IMR-90 (cell line): Measurements from ENCODE around the gene MAZ. TPM values are rescaled to one million over a fixed set of nuclear protein-coding genes. Genes with fewer than 3 reads are reported as not detected.
A peak's percentile ranks its signal among the peaks of the same experiment; 100 is the strongest.

Experiments
- ATAC-seq: fragments of 200-7000 bp; cut with Tn5 transposase; 2 replicates; pipeline ENCODE4 v1.9.1; 2020; ENCODE audit warnings: low read depth, mild to moderate bottlenecking, moderate library complexity
- BruUV-seq: library from RNA; stranded (reverse); fragments of 400-500 nt; replicated peaks from 2 replicates; lab custom pipeline; 2021; lab: Mats Ljungman, UMichigan
- CTCF ChIA-PET: fragments of 300-600 bp; formaldehyde crosslinking; extraction: SDS; loops from one replicate; lab custom pipeline; 2021; ENCODE audit warnings: antibody characterized with exemption; lab: Yijun Ruan, JAX
- POLR2A ChIA-PET: fragments of 300-600 bp; sonication (Branson Sonifier 250); formaldehyde crosslinking; loops from one replicate; lab custom pipeline; 2022; ENCODE audit warnings: antibody characterized with exemption; ENCODE audit not compliant: unreplicated experiment; lab: Charles Lee
- DNase-seq: peaks from one replicate; pipeline ENCODE4 v3.0.0; 2013
- H2AFZ ChIP-seq: replicated peaks from 2 replicates; pipeline ENCODE3; 2013; ENCODE audit warnings: low read length, mild to moderate bottlenecking; ENCODE audit not compliant: poor library complexity
- H2AK5ac ChIP-seq: 2 replicates; pipeline ENCODE4 v1.6.1; 2013; ENCODE audit warnings: low read depth, low read length, inconsistent platforms
- H2AK9ac ChIP-seq: replicated peaks from 2 replicates; pipeline ENCODE3; 2013; ENCODE audit warnings: mild to moderate bottlenecking, low read depth, low read length, moderate library complexity; ENCODE audit not compliant: poor library complexity
- H2BK120ac ChIP-seq: 2 replicates; pipeline ENCODE4 v1.6.1; 2013; ENCODE audit warnings: low read depth, low read length, inconsistent platforms
- H2BK15ac ChIP-seq: 3 replicates; pipeline ENCODE4 v1.6.1; 2013; ENCODE audit warnings: low read depth, low read length, inconsistent platforms
- H2BK20ac ChIP-seq: 2 replicates; pipeline ENCODE4 v1.6.1; 2013; ENCODE audit warnings: low read depth, mild to moderate bottlenecking, inconsistent platforms, low read length, moderate library complexity
- H2BK5ac ChIP-seq: 2 replicates; pipeline ENCODE4 v1.6.1; 2013; ENCODE audit warnings: mild to moderate bottlenecking, low read depth, low read length, inconsistent platforms; ENCODE audit not compliant: poor library complexity, severe bottlenecking
- H3K14ac ChIP-seq: replicated peaks from 2 replicates; pipeline ENCODE4 v1.6.1; 2013; ENCODE audit warnings: low read depth, low read length, inconsistent platforms
- H3K18ac ChIP-seq: 2 replicates; pipeline ENCODE4 v1.6.1; 2013; ENCODE audit warnings: low read depth, low read length, control low read depth
- H3K23ac ChIP-seq: 2 replicates; pipeline ENCODE4 v1.6.1; 2013; ENCODE audit warnings: low read depth, low read length, inconsistent platforms
- H3K27ac ChIP-seq: 2 replicates; pipeline ENCODE4 v1.5.1; 2013; ENCODE audit warnings: mild to moderate bottlenecking, control low read depth, low read length; ENCODE audit not compliant: insufficient read depth
- H3K27me3 ChIP-seq: 2 replicates; pipeline ENCODE4 v1.6.1; 2013; ENCODE audit warnings: low read length; ENCODE audit not compliant: control insufficient read depth, insufficient read depth
- H3K36me3 ChIP-seq: 2 replicates; pipeline ENCODE4 v1.6.1; 2013; ENCODE audit warnings: low read length, mixed read lengths; ENCODE audit not compliant: control insufficient read depth, insufficient read depth
- H3K4ac ChIP-seq: 2 replicates; pipeline ENCODE4 v1.6.1; 2013; ENCODE audit warnings: low read depth, low read length, inconsistent platforms
- H3K4me1 ChIP-seq: 2 replicates; pipeline ENCODE4 v1.6.1; 2013; ENCODE audit warnings: low read length, mixed read lengths; ENCODE audit not compliant: control insufficient read depth, insufficient read depth
- H3K4me2 ChIP-seq: 2 replicates; pipeline ENCODE4 v1.6.1; 2013; ENCODE audit warnings: low read depth, mild to moderate bottlenecking, control low read depth, low read length, moderate library complexity
- H3K4me3 ChIP-seq: 2 replicates; pipeline ENCODE4 v1.5.1; 2013; ENCODE audit warnings: low read depth, mild to moderate bottlenecking, control low read depth, low read length, moderate library complexity; ENCODE audit not compliant: insufficient read depth
- H3K56ac ChIP-seq: 2 replicates; pipeline ENCODE4 v1.6.1; 2013; ENCODE audit warnings: low read length, inconsistent platforms; ENCODE audit not compliant: insufficient read depth; ENCODE audit errors: extremely low read depth
- H3K79me1 ChIP-seq, 2 experiments: 2 replicates each; pipeline ENCODE4 v1.6.1; 2013; ENCODE audit warnings: low read length in 2 of 2, inconsistent platforms in 1 of 2, low read depth in 1 of 2
- H3K9ac ChIP-seq: 2 replicates; pipeline ENCODE4 v1.6.1; 2013; ENCODE audit warnings: low read depth, low read length, control low read depth
- H3K9me1 ChIP-seq: 2 replicates; pipeline ENCODE4 v1.6.1; 2013; ENCODE audit warnings: low read length, inconsistent platforms; ENCODE audit not compliant: insufficient read depth
- H3K9me3 ChIP-seq: 2 replicates; pipeline ENCODE4 v1.6.1; 2013; ENCODE audit warnings: low read length; ENCODE audit not compliant: control insufficient read depth, insufficient read depth
- H4K20me1 ChIP-seq: 2 replicates; pipeline ENCODE4 v1.6.1; 2013; ENCODE audit warnings: low read length, inconsistent platforms; ENCODE audit not compliant: insufficient read depth
- H4K5ac ChIP-seq: 2 replicates; pipeline ENCODE4 v1.6.1; 2013; ENCODE audit warnings: mild to moderate bottlenecking, low read depth, low read length, control low read depth
- H4K8ac ChIP-seq, 2 experiments: 2 replicates each; pipeline ENCODE4 v1.6.1; 2013; ENCODE audit warnings: low read depth in 2 of 2, low read length in 2 of 2, control low read depth in 1 of 2, inconsistent platforms in 1 of 2
- H4K91ac ChIP-seq: 2 replicates; pipeline ENCODE4 v1.6.1; 2013; ENCODE audit warnings: low read depth, low read length, inconsistent platforms; ENCODE audit not compliant: insufficient read depth
- BHLHE40 ChIP-seq: fragments of 150-350 bp; IDR thresholded peaks from 2 replicates; pipeline ENCODE4 v1.6.1; 2016; ENCODE audit warnings: mild to moderate bottlenecking, low read depth, low read length
- CHD1 ChIP-seq: IDR thresholded peaks from 2 replicates; pipeline ENCODE4 v1.6.1; 2012; ENCODE audit warnings: low read depth, low read length, improper control_type of control experiment
- FOS ChIP-seq: fragments of 150-350 bp; IDR thresholded peaks from 2 replicates; pipeline ENCODE4 v1.6.1; 2016; ENCODE audit warnings: low read depth, low read length
- MAFK ChIP-seq: IDR thresholded peaks from 2 replicates; pipeline ENCODE4 v1.6.1; 2012; ENCODE audit warnings: low read depth, low read length, improper control_type of control experiment
- MAZ ChIP-seq: IDR thresholded peaks from 2 replicates; pipeline ENCODE4 v1.6.1; 2012; ENCODE audit warnings: low read depth, mild to moderate bottlenecking, low read length, improper control_type of control experiment, moderate library complexity, borderline replicate concordance
- MXI1 ChIP-seq: IDR thresholded peaks from 2 replicates; pipeline ENCODE4 v1.6.1; 2012; ENCODE audit warnings: low read depth, mild to moderate bottlenecking, low read length, moderate library complexity, borderline replicate concordance
- NFE2L2 ChIP-seq: fragments of 150-350 bp; IDR thresholded peaks from 2 replicates; pipeline ENCODE4 v1.6.1; 2016; ENCODE audit warnings: low read depth, mild to moderate bottlenecking, low read length
- POLR2A ChIP-seq: IDR thresholded peaks from 2 replicates; pipeline ENCODE4 v1.6.1; 2012; ENCODE audit warnings: mild to moderate bottlenecking, low read depth, low read length
- RAD21 ChIP-seq: IDR thresholded peaks from 2 replicates; pipeline ENCODE4 v1.6.1; 2012; ENCODE audit warnings: low read length, improper control_type of control experiment
- RCOR1 ChIP-seq: IDR thresholded peaks from 2 replicates; pipeline ENCODE4 v1.6.1; 2012; ENCODE audit warnings: mild to moderate bottlenecking, low read length, improper control_type of control experiment; ENCODE audit not compliant: insufficient replicate concordance
- RFX5 ChIP-seq: IDR thresholded peaks from 2 replicates; pipeline ENCODE4 v1.8.0; 2012; ENCODE audit warnings: low read depth, mild to moderate bottlenecking, low read length, moderate library complexity
- SMC3 ChIP-seq: fragments of 150-350 bp; IDR thresholded peaks from 2 replicates; pipeline ENCODE4 v1.6.1; 2016; ENCODE audit warnings: low read depth, mild to moderate bottlenecking, antibody characterized with exemption, low read length, moderate library complexity
- WGBS, 2 experiments: methylation state at CpG; one replicate each; pipeline versions ENCODE4 v1.1.5 to v1.1.7; 2013; ENCODE audit warnings: missing lambda C conversion rate in 2 of 2; ENCODE audit not compliant: insufficient read length in 1 of 2; ENCODE audit errors: extremely low coverage in 2 of 2; 5-methylcytosine and 5-hydroxymethylcytosine counted together
- dilution Hi-C: fragments of 300-500 bp; cut with HindIII; formaldehyde crosslinking; loops from one replicate; pipeline ENCODE4 v1.14.3; 2018; ENCODE audit warnings: low sequenced_read_pairs; ENCODE audit not compliant: unreplicated experiment
- in situ Hi-C: fragments of 300-500 bp; cut with MboI; formaldehyde crosslinking; loops from 3 replicates; pipeline ENCODE4 v1.14.3; 2019; ENCODE audit warnings: low sequenced_read_pairs, inconsistent platforms, mixed read lengths
- intact Hi-C: fragments of 100-400 bp; cut with micrococcal nuclease; formaldehyde crosslinking; loops from 2 replicates; pipeline ENCODE4 v1.10.0; 2022
- polyA plus RNA-seq, 3 experiments: library from polyadenylated mRNA; depleted of rRNA; stranded (reverse); fragments of >200 nt; gene quantifications; 2 replicates each; pipeline ENCODE4 v1.2.3, GENCODE V29; 2012; ENCODE audit warnings: low replicate concordance in 1 of 3
- total RNA-seq: library from RNA; depleted of rRNA; stranded (reverse); fragments of >200 nt; gene quantifications from 2 replicates; pipeline ENCODE4 v1.2.3, GENCODE V29; 2012
- TF ChIP-seq, protein P1 (sequence below): fragments of 150-350 bp; IDR thresholded peaks from 2 replicates; pipeline ENCODE4 v1.6.1; 2016; ENCODE audit warnings: low read depth, mild to moderate bottlenecking, low read length, moderate library complexity, borderline replicate concordance
- TF ChIP-seq, protein P2 (sequence below): fragments of 150-350 bp; IDR thresholded peaks from 2 replicates; pipeline ENCODE4 v1.6.1; 2017; ENCODE audit warnings: mild to moderate bottlenecking, antibody characterized with exemption, low read length, low read depth

The MAZ gene
- total and polyA plus RNA-seq, 2 of the 4 experiments (the other 2 are of a cell fraction), result 113 to 138 TPM

DNA sequence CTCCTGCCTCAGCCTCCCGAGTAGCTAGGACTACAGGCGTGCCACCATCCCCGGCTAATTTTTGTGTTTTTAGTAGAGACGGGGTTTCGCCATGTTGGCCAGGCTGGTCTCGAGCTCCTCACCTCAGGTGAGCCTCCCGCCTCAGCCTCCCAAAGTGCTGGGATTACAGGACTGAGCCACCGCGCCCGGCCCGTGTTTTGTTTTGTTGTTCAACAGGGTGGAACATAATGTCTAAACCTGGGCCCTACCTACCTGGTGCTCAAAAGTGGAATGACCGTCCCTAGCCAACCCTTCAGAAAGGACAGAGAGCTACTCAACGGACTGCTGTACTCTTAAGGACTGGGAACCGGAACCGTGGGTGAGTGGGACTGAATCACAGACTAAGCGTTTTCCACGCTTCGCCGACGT, 16.6 kb upstream of the MAZ start:
- peak overlapping the region; percentile 78 for H3K9ac ChIP-seq
- peak overlapping the region; percentile 78 for H2BK120ac ChIP-seq
- H3K27ac ChIP-seq, result peak overlapping the region; percentile 77
- H3K4me3 ChIP-seq, result peak overlapping the region; percentile 54
- TF ChIP-seq RFX5 (no peak), MAZ (no peak), SMC3 (no peak), NFE2L2 (no peak), MAFK (no peak), RCOR1 (no peak), RAD21 (no peak), BHLHE40 (no peak), FOS (no peak), MXI1 (no peak), CHD1 (no peak), POLR2A (no peak)
- TF ChIP-seq, protein P1, sequence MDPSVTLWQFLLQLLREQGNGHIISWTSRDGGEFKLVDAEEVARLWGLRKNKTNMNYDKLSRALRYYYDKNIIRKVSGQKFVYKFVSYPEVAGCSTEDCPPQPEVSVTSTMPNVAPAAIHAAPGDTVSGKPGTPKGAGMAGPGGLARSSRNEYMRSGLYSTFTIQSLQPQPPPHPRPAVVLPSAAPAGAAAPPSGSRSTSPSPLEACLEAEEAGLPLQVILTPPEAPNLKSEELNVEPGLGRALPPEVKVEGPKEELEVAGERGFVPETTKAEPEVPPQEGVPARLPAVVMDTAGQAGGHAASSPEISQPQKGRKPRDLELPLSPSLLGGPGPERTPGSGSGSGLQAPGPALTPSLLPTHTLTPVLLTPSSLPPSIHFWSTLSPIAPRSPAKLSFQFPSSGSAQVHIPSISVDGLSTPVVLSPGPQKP, result no peak
- TF ChIP-seq, protein P2, sequence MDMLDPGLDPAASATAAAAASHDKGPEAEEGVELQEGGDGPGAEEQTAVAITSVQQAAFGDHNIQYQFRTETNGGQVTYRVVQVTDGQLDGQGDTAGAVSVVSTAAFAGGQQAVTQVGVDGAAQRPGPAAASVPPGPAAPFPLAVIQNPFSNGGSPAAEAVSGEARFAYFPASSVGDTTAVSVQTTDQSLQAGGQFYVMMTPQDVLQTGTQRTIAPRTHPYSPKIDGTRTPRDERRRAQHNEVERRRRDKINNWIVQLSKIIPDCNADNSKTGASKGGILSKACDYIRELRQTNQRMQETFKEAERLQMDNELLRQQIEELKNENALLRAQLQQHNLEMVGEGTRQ, result no peak
- peak overlapping the region; percentile 95 for H3K4ac ChIP-seq
- no peaks in the 10 kb centered on the region for H3K9me3 ChIP-seq
- H2BK5ac ChIP-seq, result peak overlapping the region; percentile 74
- in situ Hi-C loops, result no loop called here
- H4K8ac ChIP-seq, result peak overlapping the region; percentile 99
- ChIA-PET POLR2A (no interaction called here), CTCF (interaction anchor here (0.8 to 1.7 kb wide), 4 partner anchors 16 to 58 kb away, joined by 3 to 4 read pairs (median 3); no protein-coding TSS in a partner anchor)
- ATAC-seq (no peak), DNase-seq (no peak)
- H4K20me1 ChIP-seq, result no peaks in the 10 kb centered on the region
- H2BK20ac ChIP-seq, result peak overlapping the region; percentile 57
- peaks cover 12 to 39% of the 10 kb centered on the region in 2 experiments; a peak in 2 of 4 replicates for H3K79me1 ChIP-seq
- H3K4me1 ChIP-seq, result peaks cover 5% of the 10 kb centered on the region
- H3K36me3 ChIP-seq, result no peaks in the 10 kb centered on the region
- peaks cover 10% of the 10 kb centered on the region for H3K9me1 ChIP-seq
- H3K18ac ChIP-seq, result peak overlapping the region; percentile 20
- BruUV-seq, result no TSS peak
- peak overlapping the region; percentile 87; the same call in 2 of the 3 replicates for H2BK15ac ChIP-seq
- no peaks in the 10 kb centered on the region for H3K27me3 ChIP-seq
- intact Hi-C loops, result loop anchor here (2.0 to 10.0 kb wide), 2 partner anchors 55 to 89 kb away; no protein-coding TSS in a partner anchor
- H4K5ac ChIP-seq, result peak overlapping the region; percentile 95
- peak overlapping the region; percentile 85 for H3K23ac ChIP-seq
- H4K91ac ChIP-seq, result peak overlapping the region; percentile 92
- peak overlapping the region; percentile 98 for H2AFZ ChIP-seq
- peak overlapping the region; percentile 97 for H3K14ac ChIP-seq
- peak overlapping the region; percentile 88 for H3K4me2 ChIP-seq
- peak overlapping the region; percentile 79 for H3K56ac ChIP-seq
- dilution Hi-C loops, result no loop called here
- peak overlapping the region; percentile 94 for H2AK5ac ChIP-seq
- 52% methylated on average over 8 of the region's 20 CpGs; no CpG with 5 or more reads in 1 of the 2 experiments for WGBS, 2 experiments
- H2AK9ac ChIP-seq, result peak overlapping the region; percentile 71
